Endodermal cell (in vitro differentiated cells): ENCODE measurements around the gene ITGA11. TPM values are rescaled to one million over a fixed set of nuclear protein-coding genes. Genes with fewer than 3 reads are reported as not detected.

Experiments used
- DNase-seq: peaks from one replicate; pipeline ENCODE4 v3.0.0-alpha.2; 2017
- H3K27ac ChIP-seq: 2 replicates; pipeline ENCODE4 v1.5.1; 2013; ENCODE audit warnings: mild to moderate bottlenecking, low read depth, low read length, moderate library complexity
- H3K27me3 ChIP-seq: 2 replicates; pipeline ENCODE4 v1.6.1; 2013; ENCODE audit warnings: mild to moderate bottlenecking, low read length, moderate library complexity; ENCODE audit not compliant: insufficient read depth, control insufficient read depth, poor library complexity, severe bottlenecking
- H3K36me3 ChIP-seq: 2 replicates; pipeline ENCODE4 v1.7.0; 2013; ENCODE audit warnings: mild to moderate bottlenecking, low read length, moderate library complexity; ENCODE audit not compliant: control insufficient read depth, insufficient read depth
- H3K4me1 ChIP-seq: one replicate; pipeline ENCODE4 v1.7.0; 2013; ENCODE audit warnings: low read length; ENCODE audit not compliant: control insufficient read depth, insufficient read depth
- H3K4me3 ChIP-seq: 2 replicates; pipeline ENCODE4 v1.5.1; 2013; ENCODE audit warnings: mild to moderate bottlenecking, low read length, moderate library complexity
- H3K9ac ChIP-seq: 2 replicates; pipeline ENCODE4 v1.6.1; 2013; ENCODE audit warnings: mild to moderate bottlenecking, low read length, moderate library complexity; ENCODE audit not compliant: poor library complexity, severe bottlenecking; ENCODE audit errors: extremely low read depth
- H3K9me3 ChIP-seq: 2 replicates; pipeline ENCODE4 v1.6.1; 2013; ENCODE audit warnings: mild to moderate bottlenecking, low read length, moderate library complexity; ENCODE audit not compliant: control insufficient read depth
- H3K27ac Mint-ChIP-seq: 2 replicates; pipeline ENCODE4 v1.8.0; 2020; ENCODE audit warnings: mixed read lengths
- H3K27me3 Mint-ChIP-seq: 2 replicates; pipeline ENCODE4 v1.8.0; 2021; ENCODE audit warnings: mild to moderate bottlenecking, mixed read lengths; ENCODE audit not compliant: insufficient read depth
- H3K36me3 Mint-ChIP-seq: 2 replicates; pipeline ENCODE4 v1.8.0; 2020; ENCODE audit warnings: low read depth, mixed read lengths
- H3K4me1 Mint-ChIP-seq: 2 replicates; pipeline ENCODE4 v1.8.0; 2020; ENCODE audit warnings: mixed read lengths
- H3K4me3 Mint-ChIP-seq: 2 replicates; pipeline ENCODE4 v1.8.0; 2020; ENCODE audit warnings: mild to moderate bottlenecking, moderate library complexity, mixed read lengths
- H3K9me3 Mint-ChIP-seq: 2 replicates; pipeline ENCODE4 v1.8.0; 2020; ENCODE audit warnings: mild to moderate bottlenecking, mixed read lengths
- WGBS, 2 experiments: methylation state at CpG; one replicate each; pipeline versions ENCODE4 v1.1.5 to v1.1.7; 2013; ENCODE audit warnings: missing lambda C conversion rate in 2 of 2, mixed read lengths in 1 of 2; ENCODE audit not compliant: insufficient coverage in 1 of 2, insufficient read length in 1 of 2; 5-methylcytosine and 5-hydroxymethylcytosine counted together
- total RNA-seq, 2 donors: library from RNA; stranded (reverse); fragmentation: NEBNext Ultra II Directional in 1 of 2; extraction: Animal tissue kit (Norgen Biotek cat#: 25700) in 1 of 2; gene quantifications; 2 replicates in 1 of 2; 3 replicates in 1 of 2; pipeline ENCODE4 v1.2.1, GENCODE V29; 2021
- TF ChIP-seq, protein P1 (sequence below): fragments of 200-600 bp; sonication (generic); conservative IDR thresholded peaks from 2 replicates; pipeline ENCODE4 v1.5.0; 2021; ENCODE audit warnings: antibody characterized with exemption, mild to moderate bottlenecking

The ITGA11 gene
- total RNA-seq, 2 donors from 2014 or later, result 0.35 to 1.4 TPM

DNA sequence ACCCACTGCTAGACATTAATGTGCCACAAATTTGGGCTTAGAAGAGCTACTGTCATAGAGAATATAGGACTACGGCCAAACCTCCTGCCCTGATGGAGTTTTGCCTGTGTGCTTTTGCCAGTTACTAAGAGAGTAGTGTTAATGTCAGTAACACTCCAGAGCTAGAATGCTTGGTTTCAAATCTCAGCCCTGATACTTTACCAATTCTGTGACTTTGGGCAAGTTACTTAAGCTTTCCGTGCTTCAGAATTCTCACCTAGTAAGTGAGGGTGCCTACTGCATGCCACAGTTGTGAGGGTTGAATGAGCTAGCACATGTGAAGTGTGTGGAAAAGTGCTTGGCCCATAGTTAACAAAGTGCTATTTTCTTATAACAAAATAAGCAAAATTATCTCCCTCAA lies 10.9 kb upstream of the ITGA11 start:
- Histone ChIP-seq H3K4me1 (no peaks in the 10 kb centered on the region), H3K9me3 (no peaks in the 10 kb centered on the region), H3K4me3 (no peak overlapping the region), H3K27me3 (peaks cover 12% of the 10 kb centered on the region), H3K9ac (no peak overlapping the region), H3K27ac (no peak overlapping the region), H3K36me3 (no peaks in the 10 kb centered on the region)
- Mint-ChIP-seq H3K27ac (no peak overlapping the region), H3K4me3 (no peak overlapping the region), H3K9me3 (no peaks in the 10 kb centered on the region), H3K27me3 (peaks cover 27% of the 10 kb centered on the region), H3K36me3 (no peaks in the 10 kb centered on the region), H3K4me1 (no peaks in the 10 kb centered on the region)
- WGBS, 2 experiments, result 92 to 100% methylated on average over 1 to 2 of the region's 2 CpGs
- DNase-seq, result no peak
- TF ChIP-seq, protein P1, sequence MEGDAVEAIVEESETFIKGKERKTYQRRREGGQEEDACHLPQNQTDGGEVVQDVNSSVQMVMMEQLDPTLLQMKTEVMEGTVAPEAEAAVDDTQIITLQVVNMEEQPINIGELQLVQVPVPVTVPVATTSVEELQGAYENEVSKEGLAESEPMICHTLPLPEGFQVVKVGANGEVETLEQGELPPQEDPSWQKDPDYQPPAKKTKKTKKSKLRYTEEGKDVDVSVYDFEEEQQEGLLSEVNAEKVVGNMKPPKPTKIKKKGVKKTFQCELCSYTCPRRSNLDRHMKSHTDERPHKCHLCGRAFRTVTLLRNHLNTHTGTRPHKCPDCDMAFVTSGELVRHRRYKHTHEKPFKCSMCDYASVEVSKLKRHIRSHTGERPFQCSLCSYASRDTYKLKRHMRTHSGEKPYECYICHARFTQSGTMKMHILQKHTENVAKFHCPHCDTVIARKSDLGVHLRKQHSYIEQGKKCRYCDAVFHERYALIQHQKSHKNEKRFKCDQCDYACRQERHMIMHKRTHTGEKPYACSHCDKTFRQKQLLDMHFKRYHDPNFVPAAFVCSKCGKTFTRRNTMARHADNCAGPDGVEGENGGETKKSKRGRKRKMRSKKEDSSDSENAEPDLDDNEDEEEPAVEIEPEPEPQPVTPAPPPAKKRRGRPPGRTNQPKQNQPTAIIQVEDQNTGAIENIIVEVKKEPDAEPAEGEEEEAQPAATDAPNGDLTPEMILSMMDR, result no peak

DNA sequence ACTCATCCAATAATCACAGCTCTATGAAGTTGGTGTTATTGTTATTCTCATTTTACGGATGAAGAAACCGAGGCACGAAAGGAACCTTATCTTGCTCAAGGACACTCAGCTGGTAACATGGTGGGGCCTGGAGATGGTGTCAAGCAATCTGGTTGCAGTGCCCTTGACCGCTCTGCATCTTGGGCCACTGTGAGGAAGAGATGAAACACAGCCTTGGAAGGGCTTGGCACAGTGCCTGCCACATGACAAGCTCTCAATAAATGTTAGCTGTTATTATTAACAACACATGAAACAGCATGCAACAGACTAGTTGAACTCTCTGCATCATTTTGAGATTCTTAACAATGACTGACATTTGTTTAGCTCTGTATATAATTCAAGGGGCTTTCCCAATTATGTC lies 10.1 kb upstream of the ITGA11 start:
- no peaks in the 10 kb centered on the region for H3K4me1 Mint-ChIP-seq
- 88 to 100% methylated on average over 1 to 4 of the region's 4 CpGs for WGBS, 2 experiments
- H3K27ac ChIP-seq, result no peak overlapping the region

DNA sequence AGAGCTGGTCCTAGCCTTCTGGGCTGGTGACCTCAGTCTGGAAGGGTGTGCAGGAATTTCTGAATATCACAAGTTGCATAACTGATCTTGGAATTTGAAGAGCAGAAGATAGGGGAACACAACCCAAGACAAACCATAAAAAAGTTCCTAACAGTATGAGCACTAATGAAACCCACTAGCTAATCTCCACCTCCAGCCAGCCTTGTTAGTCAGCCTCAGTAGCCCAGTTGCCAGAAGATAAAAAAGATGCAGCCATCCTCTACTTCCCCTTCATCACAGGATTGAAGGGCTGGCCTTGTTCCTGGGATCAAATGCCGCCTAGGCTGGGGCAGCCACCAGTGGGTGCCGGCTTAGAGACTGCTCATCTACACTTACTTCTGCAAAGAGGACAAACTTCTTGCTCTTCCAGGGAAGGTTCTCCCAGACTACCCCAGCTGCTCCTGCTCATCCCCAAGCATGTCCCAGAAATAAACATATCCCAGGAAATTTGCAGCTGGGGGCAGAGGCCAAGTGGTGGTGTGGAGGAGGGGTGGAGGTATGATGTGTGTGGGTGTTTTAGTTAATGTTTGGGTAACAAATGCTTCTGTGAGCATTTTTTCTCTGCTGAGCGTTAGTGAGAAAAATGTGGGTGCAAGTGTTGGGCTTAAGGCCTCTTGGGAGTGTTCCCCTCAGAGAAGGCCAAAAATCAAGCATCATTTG lies 9.2 kb upstream of the ITGA11 start:
- H3K36me3 Mint-ChIP-seq, result no peaks in the 10 kb centered on the region

More for the DNA sequence above, 10.1 kb upstream of the ITGA11 start:
- Histone ChIP-seq H3K9ac (no peak overlapping the region), H3K4me3 (no peak overlapping the region), H3K9me3 (no peaks in the 10 kb centered on the region), H3K27me3 (peaks cover 12% of the 10 kb centered on the region), H3K36me3 (no peaks in the 10 kb centered on the region), H3K4me1 (no peaks in the 10 kb centered on the region)
- H3K36me3 Mint-ChIP-seq, result no peaks in the 10 kb centered on the region
- DNase-seq, result peak; percentile 20
- H3K4me3 Mint-ChIP-seq, result no peak overlapping the region
- no peaks in the 10 kb centered on the region for H3K9me3 Mint-ChIP-seq
- peaks cover 28% of the 10 kb centered on the region for H3K27me3 Mint-ChIP-seq
- TF ChIP-seq, protein P1, result no peak
- H3K27ac Mint-ChIP-seq, result no peak overlapping the region

More for the DNA sequence above, 9.2 kb upstream of the ITGA11 start:
- H3K4me1 Mint-ChIP-seq, result no peaks in the 10 kb centered on the region
- Histone ChIP-seq H3K27ac (no peak overlapping the region), H3K4me3 (no peak overlapping the region), H3K36me3 (no peaks in the 10 kb centered on the region), H3K9ac (no peak overlapping the region), H3K9me3 (no peaks in the 10 kb centered on the region), H3K27me3 (peaks cover 12% of the 10 kb centered on the region), H3K4me1 (no peaks in the 10 kb centered on the region)
- H3K27ac Mint-ChIP-seq, result no peak overlapping the region
- DNase-seq, result peak; percentile 17
- TF ChIP-seq, protein P1, result no peak
- H3K4me3 Mint-ChIP-seq, result no peak overlapping the region
- 62% methylated on average over 3 of the region's 3 CpGs; no CpG with 5 or more reads in 1 of the 2 experiments for WGBS, 2 experiments
- peaks cover 33% of the 10 kb centered on the region for H3K27me3 Mint-ChIP-seq
- H3K9me3 Mint-ChIP-seq, result no peaks in the 10 kb centered on the region
